ENCODE results near the gene GRIFIN. TPM values are rescaled to one million over a fixed set of nuclear protein-coding genes. Genes with fewer than 3 reads are reported as not detected.

The GRIFIN gene
- total and polyA plus RNA-seq, 2 donors (not counting 1 experiment from before 2014, with no cell fraction given): not detected

DNA sequence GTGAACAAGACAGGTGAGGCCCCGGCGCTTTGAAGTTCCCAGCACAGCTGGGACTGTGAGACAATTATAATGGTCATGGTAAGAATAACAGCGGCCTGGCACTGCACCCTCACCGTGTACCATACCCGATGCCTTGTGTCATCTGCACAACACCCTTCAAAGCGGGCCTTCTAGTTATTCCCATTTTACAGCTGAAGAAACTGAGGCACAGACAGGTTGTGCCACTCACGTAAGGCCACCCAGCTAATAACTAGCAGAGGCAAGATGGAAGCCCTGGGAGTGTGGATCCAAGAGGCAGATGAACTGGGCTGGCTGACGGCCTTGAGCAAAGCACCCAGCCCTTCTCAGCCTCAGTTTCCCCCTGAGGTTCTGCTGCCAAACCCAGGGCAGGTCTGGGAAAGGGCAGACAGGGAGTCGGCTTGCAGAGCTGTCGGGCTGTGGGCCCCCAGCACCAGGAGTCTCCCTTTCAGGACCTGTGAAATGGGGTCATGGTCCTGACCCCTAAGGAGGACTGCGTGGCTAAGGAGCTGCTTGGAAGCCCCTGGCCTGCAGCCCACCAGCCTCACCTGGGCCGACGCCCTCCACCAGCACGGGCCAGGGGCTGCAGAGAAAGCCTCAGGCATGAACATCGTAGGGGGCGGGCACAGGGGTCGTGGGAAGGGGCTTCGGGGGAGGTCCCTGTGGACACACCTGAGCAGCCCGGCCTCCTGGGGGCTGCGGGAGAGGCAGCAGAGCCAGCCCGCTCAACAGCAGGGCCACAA, 28.1 kb upstream of the GRIFIN start:
- no peaks in the 10 kb centered on the region for H3K36me3 ChIP-seq (replicated peaks in 1 of 2; ENCODE audit: control extremely low read depth in 1 of 2, control insufficient read depth in 1 of 2, extremely low read depth in 1 of 2, insufficient read depth in 2 of 2, low read length in 1 of 2)
- 90% methylated on average over 16 of the region's 21 CpGs for WGBS (ENCODE audit: insufficient coverage)
- TF ChIP-seq CTCF (IDR thresholded peaks at IDR 0.05) (no peak), EZH2 (IDR thresholded peaks at IDR 0.05; ENCODE audit: borderline replicate concordance, insufficient read depth, low read depth, low read length, poor library complexity, severe bottlenecking) (no peak)
- POLR2A ChIA-PET: interaction anchor here (0.7 to 1.5 kb wide), 2 partner anchors 24 to 87 kb away, joined by 3 read pairs; no protein-coding TSS in a partner anchor
- intact Hi-C loops (cut with micrococcal nuclease): no loop called here
- H3K4me1 Mint-ChIP-seq: peaks cover 29% of the 10 kb centered on the region
- peaks cover 5% of the 10 kb centered on the region for H3K79me2 ChIP-seq (ENCODE audit: control insufficient read depth, insufficient read depth, low read length)
- H3K9ac ChIP-seq (ENCODE audit: low read length): no peak overlapping the region
- H3K9me3 Mint-ChIP-seq (ENCODE audit: insufficient read depth): no peaks in the 10 kb centered on the region
- no peak overlapping the region for H3K4me2 ChIP-seq (replicated peaks; ENCODE audit: low read depth, low read length, poor library complexity, severe bottlenecking)
- no peak overlapping the region for H2AFZ ChIP-seq (ENCODE audit: insufficient read depth, low read depth, low read length, poor library complexity, severe bottlenecking)
- no peaks in the 10 kb centered on the region for H3K27me3 Mint-ChIP-seq
- H3K4me3 Mint-ChIP-seq: no peak overlapping the region
- H3K27ac Mint-ChIP-seq: no peak overlapping the region
- DNase-seq: no peak
- no peaks in the 10 kb centered on the region for H3K9me3 ChIP-seq (ENCODE audit: control extremely low read depth in 1 of 3, control insufficient read depth in 2 of 3, insufficient read depth in 1 of 3, low read length in 2 of 3)
- no peak for ATAC-seq (ENCODE audit: low read depth)
- no peak overlapping the region for H3K27ac ChIP-seq (ENCODE audit: low read length in 2 of 2)
- H3K4me3 ChIP-seq (ENCODE audit: control extremely low read depth in 1 of 5, extremely low read depth in 1 of 5, insufficient read depth in 1 of 5, low read depth in 2 of 5, low read length in 4 of 5): no peak overlapping the region
- no peaks in the 10 kb centered on the region for H3K27me3 ChIP-seq (replicated peaks in 1 of 4; ENCODE audit: control extremely low read depth in 1 of 4, control insufficient read depth in 3 of 4, insufficient read depth in 4 of 4, low read length in 3 of 4)
- H4K20me1 ChIP-seq (ENCODE audit: control insufficient read depth, insufficient read depth, low read length, poor library complexity, severe bottlenecking): no peaks in the 10 kb centered on the region
- CTCF ChIA-PET: interaction anchor here (0.9 kb wide), 2 partner anchors 26 to 52 kb away, joined by 3 read pairs; no protein-coding TSS in a partner anchor
- peaks cover 19 to 21% of the 10 kb centered on the region in 2 donors for H3K4me1 ChIP-seq (ENCODE audit: control insufficient read depth in 2 of 2, insufficient read depth in 2 of 2, low read length in 2 of 2)
